ENCODE results near the gene JUP.

GRCh38 chr17:41754066-41754465 lies 32.4 kb downstream of the JUP start:
- no peak for TF ChIP-seq CTCF (IDR thresholded peaks at IDR 0.05)
- no peak for TF ChIP-seq POLR2A (IDR thresholded peaks at IDR 0.05)
